Upper lobe of left lung (tissue), 6 donors: Measurements from ENCODE around the gene COA7. TPM values are rescaled to one million over a fixed set of nuclear protein-coding genes. Genes with fewer than 3 reads are reported as not detected.

ENCODE experiments used
- ATAC-seq, 2 donors: fragments of 200-7000 bp; cut with Tn5 transposase; one replicate each; pipeline ENCODE4 v1.9.1; 2022; ENCODE audit warnings: mild to moderate bottlenecking in 2 of 2, moderate library complexity in 2 of 2; ENCODE audit not compliant: low FRiP score in 2 of 2
- DNase-seq, 2 donors: peaks; one replicate each; pipeline ENCODE4 v3.0.0-alpha.2; 2019 to 2020
- H3K27ac ChIP-seq, 4 donors: fragments of 200-600 bp; sonication (generic); one replicate each; pipeline ENCODE4 v1.5.1; 2016 to 2019
- H3K27me3 ChIP-seq, 4 donors: fragments of 200-600 bp; sonication (generic); one replicate each; pipeline ENCODE4 v1.5.1; 2017 to 2019
- H3K36me3 ChIP-seq, 4 donors: fragments of 200-600 bp; sonication (generic); one replicate each; pipeline ENCODE4 v1.5.1; 2016 to 2019
- H3K4me1 ChIP-seq, 4 donors: fragments of 200-600 bp; sonication (generic); one replicate each; pipeline ENCODE4 v1.5.1; 2018 to 2019
- H3K4me3 ChIP-seq, 4 donors: fragments of 200-600 bp; sonication (generic); one replicate each; pipeline ENCODE4 v1.5.1; 2017 to 2019; ENCODE audit warnings: mild to moderate bottlenecking in 2 of 4, moderate library complexity in 1 of 4
- H3K9me3 ChIP-seq, 4 donors: fragments of 200-600 bp; sonication (generic); one replicate each; pipeline ENCODE4 v1.5.1; 2018 to 2019
- EP300 ChIP-seq, 4 donors: sonication (generic); formaldehyde crosslinking; IDR thresholded peaks; one replicate each; pipeline ENCODE4 v1.5.1; 2017; ENCODE audit warnings: antibody characterized with exemption in 4 of 4, control low read depth in 2 of 4
- POLR2A ChIP-seq, 4 donors: fragments of 450-650 bp; IDR thresholded peaks; one replicate each; pipeline ENCODE4 v1.5.1; 2016 to 2017; ENCODE audit warnings: antibody characterized with exemption in 4 of 4, mild to moderate bottlenecking in 2 of 4
- POLR2AphosphoS5 ChIP-seq, 2 donors: sonication (generic); formaldehyde crosslinking; IDR thresholded peaks; one replicate each; pipeline ENCODE4 v1.5.1; 2017; ENCODE audit warnings: antibody characterized with exemption in 2 of 2
- WGBS, 2 donors: methylation state at CpG; one replicate each; pipeline ENCODE4 v1.1.5; 2017 to 2018; 5-methylcytosine and 5-hydroxymethylcytosine counted together
- total RNA-seq, 6 donors: library from RNA; depleted of rRNA in 4 of 6; stranded (reverse); fragments of >200 nt in 4 of 6; gene quantifications; one replicate each; pipeline versions ENCODE4 v1.1.0 to v1.2.1, GENCODE V29; 2016 to 2021
- TF ChIP-seq, protein P1 (sequence below), 6 experiments: fragments of 450-650 bp in 4 of 6; fragments of 200-600 bp in 2 of 6; sonication (generic) in 2 of 6; IDR thresholded peaks; one replicate each; pipeline ENCODE4 v1.5.1; 2016 to 2019; ENCODE audit warnings: antibody characterized with exemption in 6 of 6
- donor health status: DM: no; HTN: no; CAD: no; lungs with moderate emphysema.
- donor health status: DM: no; HTN: yes; CAD: no; lungs with severe emphysema.

The COA7 gene
- total RNA-seq, 6 donors from 2014 or later, result 2.2 to 20.8 (median 10.6) TPM

GRCh38 chr1:52673513-52673912 lies 24.6 kb downstream of the COA7 start:
- Histone ChIP-seq H3K4me1 (peaks cover 4 to 13% (median 11%) of the 10 kb centered on the region in 4 donors), H3K27me3 (no peaks in the 10 kb centered on the region), H3K4me3 (no peak overlapping the region), H3K36me3 (no peaks in the 10 kb centered on the region), H3K27ac (no peak overlapping the region), H3K9me3 (no peaks in the 10 kb centered on the region)
- no peak for ATAC-seq
- 92 to 98% methylated on average over 4 of the region's 4 CpGs for WGBS, 2 donors
- no peak for DNase-seq
- TF ChIP-seq EP300 (IDR thresholded peaks at IDR 0.05) (no peak), POLR2A (IDR thresholded peaks at IDR 0.05) (no peak), POLR2AphosphoS5 (IDR thresholded peaks at IDR 0.05) (no peak)
- TF ChIP-seq, protein P1, sequence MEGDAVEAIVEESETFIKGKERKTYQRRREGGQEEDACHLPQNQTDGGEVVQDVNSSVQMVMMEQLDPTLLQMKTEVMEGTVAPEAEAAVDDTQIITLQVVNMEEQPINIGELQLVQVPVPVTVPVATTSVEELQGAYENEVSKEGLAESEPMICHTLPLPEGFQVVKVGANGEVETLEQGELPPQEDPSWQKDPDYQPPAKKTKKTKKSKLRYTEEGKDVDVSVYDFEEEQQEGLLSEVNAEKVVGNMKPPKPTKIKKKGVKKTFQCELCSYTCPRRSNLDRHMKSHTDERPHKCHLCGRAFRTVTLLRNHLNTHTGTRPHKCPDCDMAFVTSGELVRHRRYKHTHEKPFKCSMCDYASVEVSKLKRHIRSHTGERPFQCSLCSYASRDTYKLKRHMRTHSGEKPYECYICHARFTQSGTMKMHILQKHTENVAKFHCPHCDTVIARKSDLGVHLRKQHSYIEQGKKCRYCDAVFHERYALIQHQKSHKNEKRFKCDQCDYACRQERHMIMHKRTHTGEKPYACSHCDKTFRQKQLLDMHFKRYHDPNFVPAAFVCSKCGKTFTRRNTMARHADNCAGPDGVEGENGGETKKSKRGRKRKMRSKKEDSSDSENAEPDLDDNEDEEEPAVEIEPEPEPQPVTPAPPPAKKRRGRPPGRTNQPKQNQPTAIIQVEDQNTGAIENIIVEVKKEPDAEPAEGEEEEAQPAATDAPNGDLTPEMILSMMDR (IDR thresholded peaks at IDR 0.05), result no peak

GRCh38 chr1:52672946-52673345 lies 25.2 kb downstream of the COA7 start:
- WGBS, 2 donors, result 78% methylated on average over 1 of the region's 1 CpG; no CpG with 5 or more reads in 1 of the 2 donors
- H3K36me3 ChIP-seq, result no peaks in the 10 kb centered on the region
- H3K4me1 ChIP-seq, result peaks cover 4 to 13% (median 11%) of the 10 kb centered on the region in 4 donors
- no peaks in the 10 kb centered on the region for H3K9me3 ChIP-seq
- H3K27me3 ChIP-seq, result no peaks in the 10 kb centered on the region
- H3K4me3 ChIP-seq, result no peak overlapping the region
- DNase-seq, result peak in 1 of 2 donors; percentile 40
- peak in 1 of 2 donors; percentile 32 for ATAC-seq
- H3K27ac ChIP-seq, result no peak overlapping the region
- TF ChIP-seq POLR2A (IDR thresholded peaks at IDR 0.05) (no peak), EP300 (IDR thresholded peaks at IDR 0.05) (no peak), POLR2AphosphoS5 (IDR thresholded peaks at IDR 0.05) (no peak)
- TF ChIP-seq, protein P1 (IDR thresholded peaks at IDR 0.05), result no peak

DNA sequence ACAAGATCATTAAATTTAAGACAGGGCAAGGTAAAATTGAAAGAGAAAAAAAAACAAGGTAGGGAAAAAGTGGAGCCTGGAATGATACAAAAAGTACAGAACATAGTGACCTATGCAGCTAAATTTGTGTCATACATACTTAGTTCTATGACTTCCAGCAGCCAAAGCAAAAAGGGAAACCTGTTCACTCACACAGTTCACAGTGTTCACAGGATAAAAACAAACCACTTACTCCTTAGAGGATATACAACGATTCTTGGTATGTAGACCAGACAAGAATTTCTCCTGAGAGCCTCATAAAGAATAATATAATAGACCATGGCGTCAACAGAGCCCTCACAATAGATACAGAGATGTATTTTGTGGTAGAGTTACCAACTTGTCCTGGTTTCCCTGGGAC lies 27.5 kb downstream of the COA7 start:
- Histone ChIP-seq H3K9me3 (no peaks in the 10 kb centered on the region), H3K27ac (no peak overlapping the region), H3K36me3 (no peaks in the 10 kb centered on the region), H3K4me3 (no peak overlapping the region), H3K27me3 (no peaks in the 10 kb centered on the region), H3K4me1 (no peaks in the 10 kb centered on the region)
- TF ChIP-seq EP300 (IDR thresholded peaks at IDR 0.05) (no peak), POLR2AphosphoS5 (IDR thresholded peaks at IDR 0.05) (no peak), POLR2A (IDR thresholded peaks at IDR 0.05) (no peak)
- TF ChIP-seq, protein P1 (IDR thresholded peaks at IDR 0.05), result no peak
- ATAC-seq, result no peak
- 61 to 69% methylated on average over 2 of the region's 2 CpGs for WGBS, 2 donors
- no peak for DNase-seq

- ATAC-seq (no peak), DNase-seq (no peak)
- H3K4me3 ChIP-seq, result no peak overlapping the region
- TF ChIP-seq POLR2AphosphoS5 (IDR thresholded peaks at IDR 0.05) (no peak), EP300 (IDR thresholded peaks at IDR 0.05) (no peak), POLR2A (IDR thresholded peaks at IDR 0.05) (no peak)
- TF ChIP-seq, protein P1 (IDR thresholded peaks at IDR 0.05), result no peak
- H3K27ac ChIP-seq, result no peak overlapping the region
- no peaks in the 10 kb centered on the region for H3K9me3 ChIP-seq
- no peaks in the 10 kb centered on the region for H3K4me1 ChIP-seq
- no peaks in the 10 kb centered on the region for H3K36me3 ChIP-seq
- 88 to 100% methylated on average over 1 of the region's 1 CpG for WGBS, 2 donors
- H3K27me3 ChIP-seq, result no peaks in the 10 kb centered on the region
These were observed 28.5 kb downstream of the COA7 start for GRCh38 chr1:52669696-52670095.

GRCh38 chr1:52668711-52669110 lies 29.4 kb downstream of the COA7 start:
- ATAC-seq, result no peak
- no peaks in the 10 kb centered on the region for H3K4me1 ChIP-seq
- no peak for DNase-seq
- WGBS, 2 donors, result 90 to 100% methylated on average over 2 of the region's 2 CpGs
- no peaks in the 10 kb centered on the region for H3K27me3 ChIP-seq
- H3K36me3 ChIP-seq, result no peaks in the 10 kb centered on the region
- no peak overlapping the region for H3K27ac ChIP-seq
- no peaks in the 10 kb centered on the region for H3K9me3 ChIP-seq
- TF ChIP-seq POLR2A (IDR thresholded peaks at IDR 0.05) (no peak), POLR2AphosphoS5 (IDR thresholded peaks at IDR 0.05) (no peak), EP300 (IDR thresholded peaks at IDR 0.05) (no peak)
- TF ChIP-seq, protein P1 (IDR thresholded peaks at IDR 0.05), result no peak
- no peak overlapping the region for H3K4me3 ChIP-seq
